ENCODE results near the gene KRTAP5-3.

Gene KRTAP5-3

DNA sequence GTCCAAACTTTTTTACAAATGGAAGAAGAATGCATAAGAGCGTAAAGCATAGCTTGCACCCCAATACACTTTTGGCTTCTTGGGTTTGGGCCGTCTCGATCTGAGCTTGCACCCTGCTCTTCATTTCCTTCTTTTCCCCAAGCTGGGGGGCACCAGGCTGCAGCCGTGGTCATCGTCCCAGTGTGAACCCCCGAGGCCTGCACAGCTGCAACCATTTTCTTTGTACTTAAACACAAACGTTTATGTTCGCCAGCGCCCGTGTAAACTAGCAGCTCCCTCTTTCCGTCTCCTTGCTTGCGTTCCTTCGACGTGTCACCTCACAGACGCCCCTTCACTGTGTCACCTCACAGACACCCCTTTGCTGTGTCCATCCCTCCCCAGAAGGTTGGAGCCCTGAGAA is 31.4 kb upstream of the KRTAP5-3 start:
- no peak for TF ChIP-seq POLR2A (IDR thresholded peaks at IDR 0.05; ENCODE audit: extremely low read depth, insufficient read length)
- TF ChIP-seq, protein P1, sequence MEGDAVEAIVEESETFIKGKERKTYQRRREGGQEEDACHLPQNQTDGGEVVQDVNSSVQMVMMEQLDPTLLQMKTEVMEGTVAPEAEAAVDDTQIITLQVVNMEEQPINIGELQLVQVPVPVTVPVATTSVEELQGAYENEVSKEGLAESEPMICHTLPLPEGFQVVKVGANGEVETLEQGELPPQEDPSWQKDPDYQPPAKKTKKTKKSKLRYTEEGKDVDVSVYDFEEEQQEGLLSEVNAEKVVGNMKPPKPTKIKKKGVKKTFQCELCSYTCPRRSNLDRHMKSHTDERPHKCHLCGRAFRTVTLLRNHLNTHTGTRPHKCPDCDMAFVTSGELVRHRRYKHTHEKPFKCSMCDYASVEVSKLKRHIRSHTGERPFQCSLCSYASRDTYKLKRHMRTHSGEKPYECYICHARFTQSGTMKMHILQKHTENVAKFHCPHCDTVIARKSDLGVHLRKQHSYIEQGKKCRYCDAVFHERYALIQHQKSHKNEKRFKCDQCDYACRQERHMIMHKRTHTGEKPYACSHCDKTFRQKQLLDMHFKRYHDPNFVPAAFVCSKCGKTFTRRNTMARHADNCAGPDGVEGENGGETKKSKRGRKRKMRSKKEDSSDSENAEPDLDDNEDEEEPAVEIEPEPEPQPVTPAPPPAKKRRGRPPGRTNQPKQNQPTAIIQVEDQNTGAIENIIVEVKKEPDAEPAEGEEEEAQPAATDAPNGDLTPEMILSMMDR (IDR thresholded peaks at IDR 0.05; ENCODE audit: low read depth, low read length) = no peak
- TF ChIP-seq, protein P2, sequence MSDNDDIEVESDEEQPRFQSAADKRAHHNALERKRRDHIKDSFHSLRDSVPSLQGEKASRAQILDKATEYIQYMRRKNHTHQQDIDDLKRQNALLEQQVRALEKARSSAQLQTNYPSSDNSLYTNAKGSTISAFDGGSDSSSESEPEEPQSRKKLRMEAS (IDR thresholded peaks at IDR 0.05; ENCODE audit: low read depth, low read length) = no peak
- TF ChIP-seq MYC (IDR thresholded peaks at IDR 0.05; ENCODE audit: low read depth, low read length) = no peak
- H3K4me3 ChIP-seq (ENCODE audit: low read depth, low read length) = no peak overlapping the region
- no peak for DNase-seq (ENCODE audit: low read depth)

DNA sequence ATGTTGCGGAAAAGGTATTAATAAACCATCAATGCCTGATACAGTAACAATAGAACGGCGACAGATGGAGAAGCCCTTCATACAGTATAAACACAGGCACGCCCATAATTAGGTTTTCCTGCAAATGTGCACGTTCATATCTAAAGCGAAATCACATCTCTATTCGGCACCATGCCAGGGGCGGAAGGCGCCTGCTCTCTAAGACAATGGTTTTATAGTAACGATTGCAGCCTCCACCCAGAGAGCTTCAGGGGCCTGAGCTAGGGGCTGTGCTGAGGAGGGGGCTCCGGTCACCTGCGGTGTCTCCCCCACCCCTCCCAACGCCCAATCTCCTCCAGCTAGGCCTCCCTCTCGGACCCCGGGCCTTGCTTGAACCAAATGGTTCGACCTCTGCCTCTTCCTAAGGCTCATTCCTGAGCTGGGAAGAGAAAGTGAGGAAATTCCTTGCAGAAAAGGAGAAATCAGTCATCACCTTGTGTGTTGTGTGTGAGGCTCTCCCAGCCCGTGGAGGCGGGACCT is 30.9 kb upstream of the KRTAP5-3 start:
- no peak for DNase-seq (ENCODE audit: low read depth)
- no peak overlapping the region for H3K4me3 ChIP-seq (ENCODE audit: low read depth, low read length)
- TF ChIP-seq POLR2A (IDR thresholded peaks at IDR 0.05; ENCODE audit: extremely low read depth, insufficient read length) = no peak

DNA sequence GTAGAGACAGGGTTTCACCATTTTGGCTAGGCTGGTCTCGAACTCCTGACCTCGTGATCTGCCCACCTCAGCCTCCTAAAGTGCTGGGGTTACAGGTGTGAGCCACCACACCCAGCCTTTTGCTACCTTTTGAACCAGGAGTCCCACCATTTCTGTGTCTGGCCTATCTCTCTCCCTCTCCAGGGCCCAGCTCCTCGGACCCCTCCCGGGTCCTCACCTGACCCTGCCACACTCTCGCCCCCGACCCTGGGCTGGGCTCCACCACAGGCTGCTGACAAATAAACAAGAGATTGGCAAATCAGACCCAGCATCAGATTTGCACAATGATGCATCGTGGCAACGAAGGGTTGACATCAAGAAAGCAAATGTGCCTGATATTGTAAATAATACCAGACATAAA is 30.1 kb upstream of the KRTAP5-3 start:
- DNase-seq (ENCODE audit: low read depth) = no peak
- H3K4me3 ChIP-seq (ENCODE audit: low read depth, low read length) = no peak overlapping the region
- TF ChIP-seq, protein P1 (IDR thresholded peaks at IDR 0.05; ENCODE audit: low read depth, low read length) = no peak
- TF ChIP-seq, protein P2 (IDR thresholded peaks at IDR 0.05; ENCODE audit: low read depth, low read length) = no peak
- no peak for TF ChIP-seq POLR2A (IDR thresholded peaks at IDR 0.05; ENCODE audit: extremely low read depth, insufficient read length)
- no peak for TF ChIP-seq MYC (IDR thresholded peaks at IDR 0.05; ENCODE audit: low read depth, low read length)

DNA sequence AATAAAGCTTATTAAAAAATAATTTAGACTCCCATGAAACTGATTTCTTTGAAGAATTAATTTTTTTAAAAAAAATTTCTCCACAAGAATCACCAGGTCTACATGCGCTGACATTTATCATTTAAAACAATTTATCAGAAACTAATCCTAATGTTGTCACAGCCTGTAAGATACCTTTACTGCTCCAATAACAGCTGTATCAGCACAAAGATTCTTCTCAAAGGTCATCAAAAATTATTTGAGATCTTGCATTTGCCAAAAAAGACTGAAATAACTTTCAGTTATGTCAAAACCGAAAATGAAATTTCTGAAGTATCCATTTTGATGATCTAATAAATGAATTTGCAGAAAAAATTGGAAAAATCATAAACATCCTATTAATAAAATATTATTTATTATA is 29.4 kb upstream of the KRTAP5-3 start:
- TF ChIP-seq MYC (IDR thresholded peaks at IDR 0.05; ENCODE audit: low read depth, low read length) = no peak
- TF ChIP-seq, protein P1 (IDR thresholded peaks at IDR 0.05; ENCODE audit: low read depth, low read length) = no peak
- TF ChIP-seq POLR2A (IDR thresholded peaks at IDR 0.05; ENCODE audit: extremely low read depth, insufficient read length) = no peak
- TF ChIP-seq, protein P2 (IDR thresholded peaks at IDR 0.05; ENCODE audit: low read depth, low read length) = no peak
- H3K4me3 ChIP-seq (ENCODE audit: low read depth, low read length) = no peak overlapping the region
- no peak for DNase-seq (ENCODE audit: low read depth)

DNA sequence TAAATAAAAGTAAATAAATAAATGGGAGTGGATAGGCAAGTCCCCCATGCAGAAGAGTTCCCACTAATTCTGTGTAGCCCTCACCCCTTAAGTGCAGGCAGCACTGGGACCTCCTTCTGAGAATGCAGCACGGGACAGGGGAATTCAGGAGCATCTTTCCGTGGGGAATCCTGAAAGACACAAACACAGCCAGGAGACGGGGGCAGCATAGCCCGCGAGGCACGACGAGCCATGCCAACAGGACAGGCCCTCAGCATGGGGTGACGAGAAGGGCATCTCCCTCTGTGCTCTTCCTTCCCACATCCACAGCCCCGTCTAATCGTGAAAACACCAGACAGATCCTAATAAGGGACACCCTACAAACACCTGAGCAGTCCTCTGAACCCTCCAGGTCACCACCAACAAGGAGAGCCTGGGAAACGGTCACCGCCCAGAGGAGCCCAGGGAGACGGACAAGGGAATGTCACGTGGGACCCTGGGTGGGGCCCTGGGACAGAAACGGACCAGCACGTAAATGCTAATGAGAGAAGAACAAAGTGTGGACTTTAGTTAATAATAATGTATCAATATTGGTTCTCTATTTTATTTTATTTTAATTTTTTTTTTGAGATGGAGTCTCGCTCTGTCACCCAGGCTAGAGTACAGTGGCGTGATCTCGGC is 28.2 kb upstream of the KRTAP5-3 start:
- H3K4me3 ChIP-seq (ENCODE audit: low read depth, low read length) = no peak overlapping the region
- no peak for DNase-seq (ENCODE audit: low read depth)
- no peak for TF ChIP-seq MYC (IDR thresholded peaks at IDR 0.05; ENCODE audit: low read depth, low read length)
- no peak for TF ChIP-seq POLR2A (IDR thresholded peaks at IDR 0.05; ENCODE audit: extremely low read depth, insufficient read length)
- TF ChIP-seq, protein P2 (IDR thresholded peaks at IDR 0.05; ENCODE audit: low read depth, low read length) = no peak
- TF ChIP-seq, protein P1 (IDR thresholded peaks at IDR 0.05; ENCODE audit: low read depth, low read length) = no peak

DNA sequence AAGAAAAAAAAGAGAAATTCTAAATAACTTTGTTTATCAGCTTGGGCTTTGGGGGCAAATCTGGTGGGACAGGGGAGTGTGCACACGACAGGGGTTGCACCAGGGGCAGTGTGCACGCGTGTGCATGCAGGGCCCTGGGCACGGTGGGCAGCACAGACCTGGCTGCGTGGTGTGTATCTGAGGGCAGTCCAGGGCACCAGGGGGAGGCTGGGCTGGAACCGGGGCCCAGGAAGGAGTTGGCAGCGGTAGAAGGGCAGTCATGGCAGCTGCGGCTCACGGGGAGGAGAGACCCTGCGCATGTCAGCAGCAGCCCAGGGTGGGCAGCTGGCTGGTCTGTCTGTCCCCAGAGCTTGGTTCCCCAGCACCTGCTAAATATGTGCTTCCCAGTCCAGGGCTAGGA is 25.6 kb upstream of the KRTAP5-3 start:
- TF ChIP-seq, protein P1 (IDR thresholded peaks at IDR 0.05; ENCODE audit: low read depth, low read length) = no peak
- TF ChIP-seq, protein P2 (IDR thresholded peaks at IDR 0.05; ENCODE audit: low read depth, low read length) = no peak
- TF ChIP-seq MYC (IDR thresholded peaks at IDR 0.05; ENCODE audit: low read depth, low read length) (no peak), POLR2A (IDR thresholded peaks at IDR 0.05; ENCODE audit: extremely low read depth, insufficient read length) (no peak)
- no peak overlapping the region for H3K4me3 ChIP-seq (ENCODE audit: low read depth, low read length)
- no peak for DNase-seq (ENCODE audit: low read depth)
